Fibroblast of skin of scalp (primary cell): ENCODE data around the gene GLDN. TPM values are rescaled to one million over a fixed set of nuclear protein-coding genes. Genes with fewer than 3 reads are reported as not detected.

Source experiments
- DNase-seq: peaks from one replicate; pipeline ENCODE4 v3.0.0-alpha.2; 2013
- polyA plus RNA-seq, 2 experiments: library from polyadenylated mRNA; unstranded; fragments of 120-200 nt; gene quantifications; one replicate each; pipeline ENCODE4 v1.2.1, GENCODE V29; 2013; ENCODE audit not compliant: insufficient read length in 2 of 2

The GLDN gene
- polyA plus RNA-seq (2013, experiment 1 of 2; ENCODE audit: insufficient read length), result not detected
- not detected for polyA plus RNA-seq (2013, experiment 2 of 2; ENCODE audit: insufficient read length)

GRCh38 chr15:51341366-51342226, at the start of gene GLDN:
Gene GLDN, plus strand, starts transcription at chr15:51341655. Its CDS starts 30 bp downstream, at chr15:51341685.
- DNase-seq, result peak; percentile 15

GRCh38 chr15:51298620-51299019, 42.8 kb upstream of the GLDN start:
- no peak for DNase-seq

GRCh38 chr15:51299187-51300015, 42.1 kb upstream of the GLDN start:
- DNase-seq, result no peak

GRCh38 chr15:51302480-51302879, 39.0 kb upstream of the GLDN start:
- DNase-seq, result no peak

- DNase-seq, result no peak
These were observed 37.9 kb upstream of the GLDN start for GRCh38 chr15:51303462-51303980.

GRCh38 chr15:51307325-51307724, 34.1 kb upstream of the GLDN start:
- DNase-seq, result no peak

- DNase-seq, result no peak
These were observed 33.6 kb upstream of the GLDN start for GRCh38 chr15:51307811-51308210.

- DNase-seq, result peak; percentile 74
These were observed 31.4 kb upstream of the GLDN start for GRCh38 chr15:51310064-51310463.

GRCh38 chr15:51311510-51311909, 29.9 kb upstream of the GLDN start:
- no peak for DNase-seq

- peak; percentile 7 for DNase-seq
These were observed 29.0 kb upstream of the GLDN start for GRCh38 chr15:51312166-51313073.

- no peak for DNase-seq
These were observed 28.4 kb upstream of the GLDN start for GRCh38 chr15:51313074-51313393.

- no peak for DNase-seq
These were observed 27.7 kb upstream of the GLDN start for GRCh38 chr15:51313644-51314280.

- no peak for DNase-seq
These were observed 26.8 kb upstream of the GLDN start for GRCh38 chr15:51314391-51315337.

GRCh38 chr15:51315726-51316125, 25.7 kb upstream of the GLDN start:
- no peak for DNase-seq

- no peak for DNase-seq
These were observed 24.8 kb upstream of the GLDN start for GRCh38 chr15:51316636-51317035.

GRCh38 chr15:51318382-51319150, 22.9 kb upstream of the GLDN start:
- peak; percentile 21 for DNase-seq

- no peak for DNase-seq
These were observed 21.9 kb upstream of the GLDN start for GRCh38 chr15:51319539-51319938.

- no peak for DNase-seq
These were observed 20.6 kb upstream of the GLDN start for GRCh38 chr15:51320843-51321242.

GRCh38 chr15:51321316-51321715, 20.1 kb upstream of the GLDN start:
- no peak for DNase-seq
